Muscle layer of colon (tissue), 2 donors: ENCODE measurements around the gene MEX3C.
A peak's percentile ranks its signal among the peaks of the same experiment; 100 is the strongest.

Experiments
- H3K27ac ChIP-seq: one replicate; pipeline ENCODE4 v1.7.0; 2013; ENCODE audit warnings: low read depth, mild to moderate bottlenecking, low read length, moderate library complexity
- H3K27me3 ChIP-seq, 2 donors: one replicate each; pipeline ENCODE4 v1.7.0; 2013; ENCODE audit warnings: low read length in 2 of 2, mild to moderate bottlenecking in 2 of 2; ENCODE audit not compliant: insufficient read depth in 2 of 2, control insufficient read depth in 1 of 2
- H3K36me3 ChIP-seq: one replicate; pipeline ENCODE4 v1.7.0; 2013; ENCODE audit warnings: mild to moderate bottlenecking, low read length; ENCODE audit not compliant: insufficient read depth
- H3K4me1 ChIP-seq: one replicate; pipeline ENCODE4 v1.7.0; 2013; ENCODE audit warnings: mild to moderate bottlenecking, low read length; ENCODE audit not compliant: insufficient read depth
- H3K4me3 ChIP-seq, 2 donors: one replicate each; pipeline ENCODE4 v1.7.0; 2013; ENCODE audit warnings: low read length in 2 of 2, low read depth in 1 of 2, mild to moderate bottlenecking in 1 of 2, moderate library complexity in 1 of 2
- H3K9ac ChIP-seq: one replicate; pipeline ENCODE4 v1.7.0; 2013; ENCODE audit warnings: low read length
- H3K9me3 ChIP-seq: one replicate; pipeline ENCODE4 v1.7.0; 2013; ENCODE audit warnings: mild to moderate bottlenecking, low read length
- donor health status: abdominal sarcoma.
- donor health status: Adenocarcinoma of cecum.

The MEX3C gene

GRCh38 chr18:51197661-51198424 lies at the start of gene MEX3C:
Gene MEX3C, minus strand, starts transcription at chr18:51197681. Its CDS starts 361 bp downstream, at chr18:51197320.
- H3K4me3 ChIP-seq: peak within 1 kb of the TSS; percentile 93 to 97
- H3K4me1 ChIP-seq: peaks cover 27% of the 10 kb centered on the region
- H3K27me3 ChIP-seq: no peaks in the 10 kb centered on the region
- no peaks in the 10 kb centered on the region for H3K36me3 ChIP-seq
- peak within 1 kb of the TSS; percentile 97 for H3K9ac ChIP-seq
- peak within 1 kb of the TSS; percentile 97 for H3K27ac ChIP-seq
- H3K9me3 ChIP-seq: no peaks in the 10 kb centered on the region

DNA sequence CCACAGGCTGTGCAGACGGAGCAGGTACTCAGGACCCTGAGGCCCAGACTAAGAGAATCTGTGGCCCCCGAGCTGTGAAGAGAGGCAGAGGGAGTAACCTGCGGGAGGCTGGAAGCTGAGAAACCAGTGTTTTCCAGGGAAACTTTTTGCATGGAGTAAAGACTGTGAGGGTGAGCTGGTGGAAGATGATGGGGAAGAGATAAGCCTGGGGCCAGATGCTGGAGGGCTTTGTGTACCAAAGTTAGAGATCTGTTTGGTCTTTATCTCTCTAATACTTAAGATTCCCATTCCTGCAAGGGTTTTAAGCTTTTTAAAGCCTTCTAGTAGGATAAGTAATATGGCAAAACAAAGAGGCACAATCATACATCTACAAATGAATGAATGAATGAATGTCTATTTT lies 43.7 kb upstream of the MEX3C start:
- no peak overlapping the region for H3K4me3 ChIP-seq
- H3K9ac ChIP-seq: no peak overlapping the region
- no peaks in the 10 kb centered on the region for H3K36me3 ChIP-seq
- H3K4me1 ChIP-seq: no peaks in the 10 kb centered on the region
- no peaks in the 10 kb centered on the region for H3K27me3 ChIP-seq
- no peaks in the 10 kb centered on the region for H3K9me3 ChIP-seq
- H3K27ac ChIP-seq: no peak overlapping the region

- Histone ChIP-seq H3K27me3 (no peaks in the 10 kb centered on the region), H3K36me3 (no peaks in the 10 kb centered on the region), H3K27ac (no peak overlapping the region), H3K9me3 (no peaks in the 10 kb centered on the region), H3K4me3 (no peak overlapping the region), H3K4me1 (no peaks in the 10 kb centered on the region), H3K9ac (no peak overlapping the region)
Measured at GRCh38 chr18:51236225-51236624, 38.7 kb upstream of the MEX3C start.

- Histone ChIP-seq H3K4me3 (no peak overlapping the region), H3K27ac (no peak overlapping the region), H3K27me3 (no peaks in the 10 kb centered on the region), H3K9me3 (no peaks in the 10 kb centered on the region), H3K9ac (no peak overlapping the region), H3K36me3 (no peaks in the 10 kb centered on the region), H3K4me1 (no peaks in the 10 kb centered on the region)
Measured at GRCh38 chr18:51235009-51235789, 37.7 kb upstream of the MEX3C start.

GRCh38 chr18:51234117-51235008 lies 36.9 kb upstream of the MEX3C start:
- H3K4me3 ChIP-seq: no peak overlapping the region
- no peak overlapping the region for H3K27ac ChIP-seq
- no peaks in the 10 kb centered on the region for H3K36me3 ChIP-seq
- no peaks in the 10 kb centered on the region for H3K4me1 ChIP-seq
- H3K9ac ChIP-seq: no peak overlapping the region
- H3K27me3 ChIP-seq: no peaks in the 10 kb centered on the region
- no peaks in the 10 kb centered on the region for H3K9me3 ChIP-seq

- Histone ChIP-seq H3K27me3 (no peaks in the 10 kb centered on the region), H3K36me3 (no peaks in the 10 kb centered on the region), H3K4me3 (no peak overlapping the region), H3K9me3 (no peaks in the 10 kb centered on the region), H3K4me1 (no peaks in the 10 kb centered on the region), H3K27ac (no peak overlapping the region), H3K9ac (no peak overlapping the region)
Measured at GRCh38 chr18:51229328-51229727, 31.8 kb upstream of the MEX3C start.

GRCh38 chr18:51227660-51228059 lies 30.2 kb upstream of the MEX3C start:
- no peaks in the 10 kb centered on the region for H3K27me3 ChIP-seq
- H3K9me3 ChIP-seq: no peaks in the 10 kb centered on the region
- H3K36me3 ChIP-seq: no peaks in the 10 kb centered on the region
- H3K4me1 ChIP-seq: no peaks in the 10 kb centered on the region
- no peak overlapping the region for H3K27ac ChIP-seq
- H3K9ac ChIP-seq: no peak overlapping the region
- H3K4me3 ChIP-seq: no peak overlapping the region

DNA sequence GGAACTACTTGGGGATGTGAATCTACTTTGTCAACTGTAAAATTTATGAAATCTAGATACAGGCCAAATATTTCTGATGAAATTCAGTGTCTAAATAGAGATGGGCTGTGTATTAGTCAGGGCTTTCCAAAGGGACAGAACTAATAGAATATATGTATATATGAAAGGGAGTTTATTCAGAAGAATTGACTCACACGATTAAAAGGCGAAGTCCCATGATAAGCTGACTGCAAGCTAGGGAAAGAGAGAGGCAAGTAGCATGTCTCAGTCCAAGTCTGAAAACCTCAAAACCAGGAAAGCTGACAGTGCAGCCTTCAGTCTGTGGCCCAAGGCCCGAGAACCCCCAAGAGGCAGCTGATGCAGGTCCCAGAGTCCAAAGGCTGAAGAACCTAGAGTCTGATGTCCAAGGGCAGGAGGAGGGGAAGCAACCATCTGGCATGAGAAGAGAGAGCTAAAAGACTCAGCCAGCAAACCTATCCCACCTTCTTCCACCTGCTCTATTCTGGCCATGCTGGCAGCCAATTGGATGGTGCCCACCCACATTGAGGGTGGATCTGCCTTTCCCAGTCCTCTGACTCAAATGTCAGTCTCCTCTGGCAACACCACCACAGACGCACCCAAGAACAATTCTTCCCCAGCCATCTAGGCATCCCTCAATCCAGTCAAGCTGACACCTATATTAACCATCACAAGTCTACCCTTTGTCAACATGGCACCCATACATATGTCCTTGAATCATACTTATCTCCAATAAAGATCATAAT lies 29.3 kb upstream of the MEX3C start:
- no peaks in the 10 kb centered on the region for H3K4me1 ChIP-seq
- H3K4me3 ChIP-seq: no peak overlapping the region
- no peak overlapping the region for H3K27ac ChIP-seq
- H3K9me3 ChIP-seq: no peaks in the 10 kb centered on the region
- no peaks in the 10 kb centered on the region for H3K27me3 ChIP-seq
- no peak overlapping the region for H3K9ac ChIP-seq
- no peaks in the 10 kb centered on the region for H3K36me3 ChIP-seq

- no peaks in the 10 kb centered on the region for H3K4me1 ChIP-seq
- no peak overlapping the region for H3K4me3 ChIP-seq
- H3K27ac ChIP-seq: no peak overlapping the region
- no peak overlapping the region for H3K9ac ChIP-seq
- no peaks in the 10 kb centered on the region for H3K9me3 ChIP-seq
- H3K36me3 ChIP-seq: no peaks in the 10 kb centered on the region
- H3K27me3 ChIP-seq: no peaks in the 10 kb centered on the region
Measured at GRCh38 chr18:51226068-51226467, 28.6 kb upstream of the MEX3C start.

DNA sequence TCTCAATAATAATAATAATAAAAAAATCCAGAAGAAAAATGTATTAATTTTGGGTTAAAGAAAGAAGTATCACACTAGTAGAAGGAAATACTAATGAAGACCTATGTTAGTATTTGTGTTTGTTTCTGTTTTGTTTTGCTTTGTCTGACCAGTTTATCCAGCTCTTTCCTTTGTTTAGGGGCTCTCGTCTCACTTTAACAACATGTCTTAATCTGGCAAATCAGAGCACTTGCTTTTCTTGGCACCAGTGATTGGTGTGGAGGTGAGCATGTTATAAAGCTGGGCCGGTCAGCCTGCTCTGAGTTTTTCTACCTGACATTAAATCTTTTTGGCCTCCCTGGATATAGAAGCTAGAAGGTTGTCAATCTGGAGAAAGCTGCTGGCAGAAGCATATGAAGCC lies 15.1 kb upstream of the MEX3C start:
- no peaks in the 10 kb centered on the region for H3K36me3 ChIP-seq
- no peak overlapping the region for H3K4me3 ChIP-seq
- H3K9me3 ChIP-seq: no peaks in the 10 kb centered on the region
- H3K9ac ChIP-seq: no peak overlapping the region
- H3K4me1 ChIP-seq: no peaks in the 10 kb centered on the region
- no peaks in the 10 kb centered on the region for H3K27me3 ChIP-seq
- no peak overlapping the region for H3K27ac ChIP-seq
